H1 (cell line): ENCODE results near the gene ADCK1. TPM values are rescaled to one million over a fixed set of nuclear protein-coding genes. Genes with fewer than 3 reads are reported as not detected.

Source experiments
- BACH1 ChIP-seq: IDR thresholded peaks from 2 replicates; pipeline ENCODE4 v1.6.1; 2012; ENCODE audit warnings: low read length, improper control_type of control experiment
- CHD2 ChIP-seq: IDR thresholded peaks from 2 replicates; pipeline ENCODE4 v1.6.1; 2012; ENCODE audit warnings: low read length, improper control_type of control experiment
- POU5F1 ChIP-seq: IDR thresholded peaks from 2 replicates; pipeline ENCODE4 v1.6.1; 2011; ENCODE audit warnings: low read depth, mild to moderate bottlenecking, low read length, moderate library complexity
- RFX5 ChIP-seq: IDR thresholded peaks from 2 replicates; pipeline ENCODE4 v1.6.1; 2011; ENCODE audit warnings: low read depth, low read length, improper control_type of control experiment, borderline replicate concordance
- ZNF274 ChIP-seq: IDR thresholded peaks from 2 replicates; pipeline ENCODE4 v1.7.0; 2012; ENCODE audit warnings: low read length, borderline replicate concordance; ENCODE audit errors: extremely low read depth
- polyA plus RNA-seq, 7 experiments: library from polyadenylated mRNA; depleted of rRNA in 3 of 7; stranded (reverse) in 5 of 7; unstranded in 2 of 7; fragments of >200 nt in 5 of 7; fragments of 200-250 nt in 2 of 7; gene quantifications; 1 replicate in 5 of 7; 2 replicates in 1 of 7; 4 replicates in 1 of 7; pipeline versions ENCODE4 v1.2.1 to v1.2.3, GENCODE V29; 2011 to 2013; ENCODE audit warnings: missing spikeins in 2 of 7, mixed read lengths in 2 of 7
- total RNA-seq: library from RNA; stranded (reverse); fragmentation: NEBNext Ultra II Directional; extraction: Animal tissue kit (Norgen Biotek cat#: 25700); gene quantifications from 2 replicates; pipeline ENCODE4 v1.2.1, GENCODE V29; 2021

The ADCK1 gene
- total and polyA plus RNA-seq, 2 of the 8 experiments (the other 6 are each of a cell fraction or from before 2014, with no cell fraction given) = 11.0 to 16.8 TPM

- TF ChIP-seq ZNF274 (no peak), POU5F1 (no peak), CHD2 (no peak), BACH1 (no peak), RFX5 (no peak)
Measured at GRCh38 chr14:77976591-77976990, 176.7 kb downstream of the ADCK1 start (continued).
